Kidney tubule cell (primary cell): ENCODE measurements around the gene UPF1.
A peak's percentile ranks its signal among the peaks of the same experiment; 100 is the strongest.

ENCODE experiments used
- DNase-seq: peaks from one replicate; pipeline ENCODE4 v3.0.0-alpha.2; 2018; ENCODE audit warnings: low spot score

Gene UPF1

DNA sequence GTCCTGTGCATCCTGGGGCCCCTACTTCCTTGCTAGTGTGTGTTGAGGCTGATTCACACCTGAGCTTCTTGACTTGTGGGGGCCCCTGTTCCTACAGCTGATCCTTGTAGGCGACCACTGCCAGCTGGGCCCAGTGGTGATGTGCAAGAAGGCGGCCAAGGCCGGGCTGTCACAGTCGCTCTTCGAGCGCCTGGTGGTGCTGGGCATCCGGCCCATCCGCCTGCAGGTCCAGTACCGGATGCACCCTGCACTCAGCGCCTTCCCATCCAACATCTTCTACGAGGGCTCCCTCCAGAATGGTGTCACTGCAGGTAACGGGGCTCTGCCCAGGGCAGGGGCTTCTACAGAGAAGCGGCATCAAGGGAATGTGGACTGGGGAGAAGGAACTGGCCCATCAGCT, 25.5 kb downstream of the UPF1 start:
- DNase-seq = no peak

DNA sequence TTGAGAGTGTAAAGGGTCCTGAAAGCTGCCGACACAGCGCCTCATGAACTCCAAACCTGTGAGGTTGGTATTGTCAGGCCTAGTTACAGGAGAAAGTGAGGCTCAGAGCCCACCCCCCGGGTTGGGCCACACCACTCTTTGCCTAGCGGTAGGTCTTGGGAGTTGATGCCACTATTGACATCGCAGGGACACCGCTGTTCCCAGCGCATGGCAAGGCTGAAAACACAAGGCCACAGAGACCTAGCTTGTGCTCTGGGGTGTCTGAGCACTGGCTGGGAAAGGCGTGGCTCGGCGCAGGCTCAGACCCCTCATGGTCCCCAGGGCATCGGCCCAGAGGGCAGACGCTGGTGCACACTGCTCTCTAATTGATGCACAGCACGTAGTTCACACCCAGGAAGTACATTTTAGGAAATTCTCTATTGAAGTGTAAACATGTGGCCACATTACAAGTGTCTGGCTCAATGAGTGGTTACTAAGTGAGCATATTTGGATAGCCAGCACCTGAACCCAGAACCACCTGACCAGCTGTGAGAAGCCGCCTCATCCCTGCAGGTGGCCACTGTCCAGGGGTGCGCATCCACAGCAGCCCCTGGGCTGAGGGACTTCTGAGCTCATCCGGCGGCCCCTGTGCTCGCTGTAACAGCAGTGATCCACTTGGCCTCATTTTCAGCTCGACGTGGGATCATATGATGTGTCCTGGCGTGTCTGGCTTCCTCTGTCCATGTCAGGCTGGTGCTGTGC, 27.3 kb downstream of the UPF1 start:
- no peak for DNase-seq

DNA sequence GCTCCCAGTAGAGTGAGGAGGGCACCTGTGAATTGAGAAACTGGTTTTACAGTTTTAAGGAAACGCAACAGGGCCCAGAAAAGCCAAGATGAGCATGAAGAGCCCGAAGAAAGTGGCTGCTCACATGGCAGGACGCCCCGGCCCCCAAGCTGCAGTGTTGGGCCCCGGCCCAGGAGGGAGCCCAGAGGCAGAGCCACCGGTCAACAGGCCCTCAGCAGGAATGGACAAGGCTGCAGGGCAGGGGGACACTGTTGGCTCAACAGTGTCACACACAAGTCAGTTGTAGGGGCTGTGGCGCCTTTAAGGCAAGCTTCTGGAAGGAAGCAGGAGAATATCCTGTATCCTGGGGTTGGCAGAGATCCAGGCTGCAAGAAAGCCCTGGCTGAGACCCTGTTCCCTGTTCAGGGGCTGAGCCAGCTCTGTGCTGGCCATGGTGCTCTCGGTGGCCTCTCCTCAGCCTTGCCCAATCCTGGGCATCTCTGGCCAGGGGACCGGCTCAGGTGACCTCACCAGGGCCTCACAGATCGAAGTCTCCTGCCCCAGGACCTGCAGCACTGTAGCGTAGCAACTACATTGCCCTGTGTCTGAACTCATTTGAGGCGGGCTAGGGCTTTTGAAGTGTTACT, 28.0 kb downstream of the UPF1 start:
- DNase-seq = no peak

DNA sequence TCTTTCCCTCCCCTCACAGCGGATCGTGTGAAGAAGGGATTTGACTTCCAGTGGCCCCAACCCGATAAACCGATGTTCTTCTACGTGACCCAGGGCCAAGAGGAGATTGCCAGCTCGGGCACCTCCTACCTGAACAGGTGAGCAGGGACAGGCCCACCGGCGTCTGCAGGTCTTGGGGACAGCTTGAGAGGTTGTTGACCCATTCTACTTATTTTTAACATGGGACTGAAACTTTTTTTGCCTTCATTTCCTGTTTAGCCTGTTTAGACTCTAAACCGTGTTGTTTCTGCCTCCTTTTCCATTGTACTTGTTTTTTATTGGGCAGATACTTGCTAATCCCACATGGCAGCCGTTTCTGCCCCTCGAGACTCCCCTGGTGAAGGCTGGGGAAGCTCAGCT, 28.5 kb downstream of the UPF1 start:
- DNase-seq = no peak

DNA sequence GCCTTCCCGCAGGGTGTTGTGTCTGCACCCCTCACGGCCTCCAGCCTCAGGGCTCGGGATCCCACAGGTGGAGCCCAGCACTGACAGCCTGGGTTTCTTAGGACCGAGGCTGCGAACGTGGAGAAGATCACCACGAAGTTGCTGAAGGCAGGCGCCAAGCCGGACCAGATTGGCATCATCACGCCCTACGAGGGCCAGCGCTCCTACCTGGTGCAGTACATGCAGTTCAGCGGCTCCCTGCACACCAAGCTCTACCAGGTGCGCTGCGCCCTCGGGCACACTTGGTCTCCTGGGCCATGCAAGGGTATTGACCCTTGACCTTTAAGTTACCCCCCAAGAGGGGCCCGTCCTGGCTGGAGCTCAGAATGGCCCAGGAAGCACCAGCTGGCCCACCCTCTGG, 29.0 kb downstream of the UPF1 start:
- DNase-seq = no peak

DNA sequence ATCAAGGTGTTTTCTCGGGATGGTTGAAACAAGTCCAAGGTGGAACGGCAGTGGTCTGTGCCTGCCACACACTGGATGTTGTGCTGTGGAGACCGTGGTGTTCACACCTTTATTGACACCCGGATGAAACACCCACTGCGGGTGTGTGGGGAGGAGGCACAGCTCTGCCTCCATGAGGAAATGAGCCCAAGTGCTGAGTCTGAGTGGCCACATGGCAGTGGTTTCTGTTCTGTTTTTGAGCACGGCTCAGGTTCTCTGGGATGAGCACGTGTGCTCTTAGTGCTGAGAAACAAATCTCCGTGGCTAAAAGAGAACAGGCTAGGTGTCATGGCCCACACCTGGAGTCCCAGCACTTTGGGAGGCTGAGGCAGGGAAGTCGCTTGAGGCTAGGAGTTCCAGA, 29.5 kb downstream of the UPF1 start:
- DNase-seq = no peak

DNA sequence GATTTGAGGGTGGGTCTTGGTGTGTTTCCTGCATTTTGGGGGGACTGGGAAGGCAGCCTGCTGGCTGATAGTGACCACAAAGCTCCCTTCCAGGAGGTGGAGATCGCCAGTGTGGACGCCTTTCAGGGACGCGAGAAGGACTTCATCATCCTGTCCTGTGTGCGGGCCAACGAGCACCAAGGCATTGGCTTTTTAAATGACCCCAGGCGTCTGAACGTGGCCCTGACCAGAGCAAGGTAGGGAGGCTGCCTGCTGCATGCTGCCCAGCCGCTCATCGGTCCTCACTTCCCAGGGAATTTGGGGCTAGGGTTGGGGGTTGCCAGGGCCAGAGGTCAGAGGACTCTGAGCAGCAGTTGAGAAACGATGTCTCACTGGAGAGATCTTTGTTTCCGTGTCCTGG, 30.2 kb downstream of the UPF1 start:
- no peak for DNase-seq

DNA sequence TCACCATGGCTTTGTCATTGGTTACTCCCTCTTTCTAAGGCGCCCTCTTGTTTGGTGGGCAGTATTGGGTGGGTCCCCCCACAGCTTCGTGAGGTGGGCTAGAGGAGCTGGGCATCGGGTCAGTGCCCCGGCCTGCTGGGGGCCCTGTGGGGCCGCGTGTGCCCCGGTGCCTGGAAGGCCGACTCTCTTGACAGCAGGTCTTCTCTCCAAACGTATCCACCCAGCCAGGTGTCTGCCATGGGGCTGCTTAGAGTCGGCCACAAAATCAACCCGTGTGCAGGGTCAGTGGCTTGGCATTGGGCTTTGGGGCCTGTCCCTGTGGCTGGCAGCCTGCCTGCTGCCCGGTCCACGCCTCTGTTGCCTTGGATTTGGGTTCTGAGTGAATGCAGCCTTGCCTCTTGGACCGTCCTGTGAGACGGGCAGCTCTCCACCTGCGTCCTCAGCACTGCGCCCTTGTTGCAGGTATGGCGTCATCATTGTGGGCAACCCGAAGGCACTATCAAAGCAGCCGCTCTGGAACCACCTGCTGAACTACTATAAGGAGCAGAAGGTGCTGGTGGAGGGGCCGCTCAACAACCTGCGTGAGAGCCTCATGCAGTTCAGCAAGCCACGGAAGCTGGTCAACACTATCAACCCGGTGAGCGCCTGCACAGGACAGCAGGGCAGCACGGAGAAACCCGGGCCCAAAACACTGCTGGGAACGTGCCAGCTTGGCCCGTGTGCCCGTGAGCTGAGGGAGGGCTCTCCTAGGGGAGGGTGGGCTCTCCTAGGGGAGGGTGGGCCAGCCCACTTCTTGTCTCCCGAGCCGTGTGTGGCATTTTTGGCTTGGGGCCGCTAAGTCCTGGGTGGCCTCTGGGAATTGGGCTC, 31.4 kb downstream of the UPF1 start:
- no peak for DNase-seq

DNA sequence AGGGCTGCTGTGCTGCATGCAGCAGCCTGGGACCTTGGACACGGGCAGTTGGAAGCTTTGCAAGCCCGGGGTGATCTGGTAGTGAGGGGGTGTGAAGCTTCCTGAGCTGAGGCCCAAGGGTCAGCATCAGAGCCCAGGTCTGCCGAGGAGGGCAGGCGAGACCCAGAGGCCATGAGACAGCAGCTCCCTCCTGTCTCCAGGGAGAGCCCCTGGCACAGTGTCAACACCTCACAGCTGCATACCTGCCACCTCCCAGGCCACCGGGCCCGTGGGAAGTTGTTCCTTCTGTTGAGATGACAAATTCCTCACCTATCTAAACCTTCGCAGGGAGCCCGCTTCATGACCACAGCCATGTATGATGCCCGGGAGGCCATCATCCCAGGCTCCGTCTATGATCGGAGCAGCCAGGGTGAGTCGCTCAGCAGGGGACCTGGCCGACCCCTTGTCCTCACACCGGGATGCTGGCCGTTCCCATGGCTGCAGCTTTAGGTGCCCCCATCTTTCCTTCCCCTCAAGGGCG, 32.1 kb downstream of the UPF1 start:
- DNase-seq = peak; percentile 49

DNA sequence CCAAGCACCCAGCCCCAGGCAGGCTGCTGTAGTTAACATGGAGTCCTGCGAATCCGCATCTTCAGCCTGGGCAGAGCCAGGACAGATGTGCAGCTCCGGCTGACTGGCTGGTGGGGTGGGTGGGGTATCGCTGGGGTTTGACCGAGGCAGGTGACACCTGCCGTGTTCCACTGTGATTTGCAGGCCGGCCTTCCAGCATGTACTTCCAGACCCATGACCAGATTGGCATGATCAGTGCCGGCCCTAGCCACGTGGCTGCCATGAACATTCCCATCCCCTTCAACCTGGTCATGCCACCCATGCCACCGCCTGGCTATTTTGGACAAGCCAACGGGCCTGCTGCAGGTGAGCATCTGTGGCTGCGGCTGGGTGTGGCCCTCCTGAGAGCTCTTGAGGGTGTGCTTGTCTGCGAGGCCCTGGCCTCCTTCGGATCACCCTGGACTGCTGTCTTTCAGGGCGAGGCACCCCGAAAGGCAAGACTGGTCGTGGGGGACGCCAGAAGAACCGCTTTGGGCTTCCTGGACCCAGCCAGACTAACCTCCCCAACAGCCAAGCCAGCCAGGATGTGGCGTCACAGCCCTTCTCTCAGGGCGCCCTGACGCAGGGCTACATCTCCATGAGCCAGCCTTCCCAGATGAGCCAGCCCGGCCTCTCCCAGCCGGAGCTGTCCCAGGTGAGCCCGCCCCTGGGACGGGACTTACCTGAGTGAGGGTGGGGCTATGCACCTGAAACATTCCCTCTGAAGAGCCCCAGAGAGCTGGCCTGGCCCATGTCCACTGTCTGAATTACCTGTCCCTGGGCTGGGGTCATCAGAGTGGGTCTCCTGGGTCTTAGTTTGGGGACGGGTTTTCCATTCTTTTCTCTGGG, 33.6 kb downstream of the UPF1 start:
- DNase-seq = no peak

DNA sequence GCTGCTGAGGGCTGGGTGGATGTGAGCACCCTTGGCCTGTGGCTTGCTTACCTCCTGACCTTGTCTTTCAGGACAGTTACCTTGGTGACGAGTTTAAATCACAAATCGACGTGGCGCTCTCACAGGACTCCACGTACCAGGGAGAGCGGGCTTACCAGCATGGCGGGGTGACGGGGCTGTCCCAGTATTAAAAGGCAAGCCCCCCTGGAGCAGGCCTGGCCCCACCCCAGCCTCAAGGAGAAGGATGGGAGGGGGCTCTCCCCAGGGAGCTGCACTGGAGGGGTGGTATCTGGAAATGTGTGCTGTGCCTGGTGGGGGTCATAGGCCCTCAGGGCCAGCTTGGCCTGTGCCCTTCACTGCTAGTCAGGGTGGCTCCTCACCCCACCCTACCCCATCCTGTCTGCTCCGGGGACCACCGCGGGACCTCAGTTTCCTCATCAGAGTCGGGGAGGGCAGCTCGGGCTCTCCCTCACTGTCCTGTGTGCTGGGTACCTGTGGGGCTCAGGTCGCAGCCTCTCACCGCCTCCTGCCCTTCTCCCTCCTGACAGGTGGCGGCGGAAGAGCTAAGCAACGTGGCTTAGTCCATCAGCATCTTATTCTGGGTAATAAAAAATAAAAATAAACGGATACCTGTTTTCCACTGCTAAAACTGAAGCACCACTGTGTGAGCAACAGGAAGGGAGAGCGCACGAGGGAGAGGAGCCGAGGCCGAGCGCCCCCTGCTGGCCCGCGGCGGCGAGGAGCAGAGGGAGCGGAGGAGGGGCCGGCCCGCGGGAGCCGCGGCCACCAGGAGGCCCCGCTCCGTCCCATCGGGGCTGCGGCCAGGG, 34.4 kb downstream of the UPF1 start:
- DNase-seq = peak; percentile 45

DNA sequence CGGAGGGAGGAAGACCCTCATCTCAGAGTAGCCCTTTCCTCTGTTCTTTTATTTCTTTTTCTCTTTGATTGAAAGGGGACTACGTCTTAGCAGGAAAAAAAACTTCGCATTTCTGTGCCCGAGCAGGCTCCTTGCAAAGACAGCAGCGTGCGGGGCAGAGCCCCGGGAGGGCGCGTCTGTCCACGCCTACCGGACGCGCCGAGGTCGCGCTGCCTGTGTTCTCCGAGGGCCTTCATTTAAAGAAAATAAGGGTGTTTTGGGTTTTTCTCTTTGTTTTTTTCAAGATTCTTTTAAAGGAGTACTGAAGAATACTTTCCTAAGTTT, 35.0 kb downstream of the UPF1 start:
- no peak for DNase-seq

DNA sequence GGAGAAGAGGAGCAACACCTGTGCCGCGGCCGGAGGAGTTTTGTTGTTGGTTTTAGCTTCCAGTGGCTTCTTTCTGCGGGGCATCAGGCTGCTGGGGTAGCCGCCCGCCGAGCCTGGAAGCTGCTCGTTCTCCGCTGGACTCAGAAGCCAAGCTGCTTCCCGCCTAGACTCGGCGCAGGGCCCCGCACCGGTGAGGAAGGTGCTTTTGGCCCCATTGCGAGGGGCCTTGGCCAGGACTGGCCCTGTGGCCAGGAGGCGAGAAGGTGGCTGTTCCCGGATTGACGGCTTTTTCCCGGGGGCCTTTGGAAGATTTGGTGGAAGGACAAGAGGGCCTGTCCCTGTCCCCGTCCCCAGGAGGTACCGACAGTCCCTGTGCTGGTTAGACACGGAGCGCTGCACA, 35.4 kb downstream of the UPF1 start:
- no peak for DNase-seq

DNA sequence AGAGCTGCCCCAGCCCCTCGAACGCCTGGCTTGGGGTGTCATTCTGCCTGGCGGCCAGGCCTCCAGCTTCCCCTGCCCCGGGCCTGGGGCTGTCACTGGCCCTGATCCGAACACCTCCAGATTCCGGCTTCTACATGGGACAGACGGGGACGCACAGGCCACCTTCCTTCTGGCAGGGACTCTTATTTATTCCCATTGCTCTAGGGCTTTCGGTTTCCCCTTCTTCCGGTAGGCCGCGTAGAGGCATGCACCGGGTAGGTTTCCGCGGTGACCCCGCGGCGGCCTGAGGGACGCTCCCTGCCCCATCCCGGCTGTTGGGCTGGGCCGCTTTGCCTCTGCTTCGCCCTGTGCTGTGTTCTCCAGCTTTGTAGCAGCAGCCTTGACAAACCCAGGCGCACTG, 36.0 kb downstream of the UPF1 start:
- DNase-seq = no peak

DNA sequence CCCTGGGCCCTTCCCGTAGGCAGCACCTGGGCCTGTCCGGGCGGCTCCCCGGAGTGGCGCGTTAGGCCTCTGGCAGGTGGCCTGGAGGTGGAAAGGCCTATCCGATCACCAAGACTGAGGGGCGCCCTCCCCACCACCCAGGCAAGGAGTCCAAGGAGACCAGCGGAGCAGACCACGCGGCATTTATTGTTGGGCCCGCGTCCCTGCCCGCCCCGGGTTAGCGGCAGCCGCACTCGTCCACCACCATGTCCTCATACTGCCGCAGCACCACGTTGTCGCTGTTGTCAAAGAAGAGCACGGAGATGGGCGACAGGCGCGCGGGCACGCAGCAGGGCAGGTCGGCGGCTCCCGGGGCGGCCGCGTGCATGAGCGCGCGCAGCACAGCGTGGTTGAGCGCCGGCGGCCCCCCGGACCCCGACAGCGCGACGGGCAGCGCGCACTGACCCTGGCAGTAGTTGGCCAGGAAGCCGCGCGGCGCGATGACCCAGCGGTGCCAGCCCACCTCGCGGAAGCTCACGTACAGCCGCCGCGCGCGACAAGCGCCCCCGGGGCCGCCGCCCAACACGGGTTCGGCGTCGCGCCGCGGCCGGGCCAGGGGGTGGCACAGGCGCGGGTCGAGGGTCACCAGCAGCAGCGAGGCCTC, 36.7 kb downstream of the UPF1 start:
- DNase-seq = no peak

DNA sequence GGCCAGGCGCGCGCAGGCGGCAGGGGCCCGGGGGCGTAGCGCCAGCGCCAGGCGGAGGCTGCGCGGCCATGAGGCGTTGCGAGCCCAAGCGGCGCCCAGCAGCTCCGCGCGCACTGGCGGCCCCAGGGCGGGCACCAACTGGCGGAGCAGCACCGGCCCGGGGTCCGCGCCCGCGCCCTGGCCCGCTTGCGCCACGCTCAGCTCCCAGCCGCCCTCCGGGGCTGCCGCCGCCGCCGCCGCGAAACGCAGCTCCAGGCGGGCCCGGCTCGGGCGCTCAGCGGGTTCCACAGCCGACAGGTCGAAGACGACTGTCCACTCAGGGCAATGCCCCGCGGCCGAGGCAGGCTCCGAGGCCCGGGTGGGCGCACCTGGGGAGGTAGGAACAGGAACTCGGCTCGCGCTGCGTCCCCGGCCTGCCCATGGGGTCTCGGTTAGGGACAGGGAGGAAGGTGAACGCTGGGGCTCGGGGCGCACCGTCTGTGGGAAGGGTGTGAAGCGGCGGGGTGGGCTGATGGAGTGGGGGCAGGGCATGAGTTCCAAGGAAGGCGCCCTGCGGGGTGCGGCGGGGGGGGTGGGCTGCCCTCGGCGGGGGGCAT, 37.4 kb downstream of the UPF1 start:
- DNase-seq = no peak

DNA sequence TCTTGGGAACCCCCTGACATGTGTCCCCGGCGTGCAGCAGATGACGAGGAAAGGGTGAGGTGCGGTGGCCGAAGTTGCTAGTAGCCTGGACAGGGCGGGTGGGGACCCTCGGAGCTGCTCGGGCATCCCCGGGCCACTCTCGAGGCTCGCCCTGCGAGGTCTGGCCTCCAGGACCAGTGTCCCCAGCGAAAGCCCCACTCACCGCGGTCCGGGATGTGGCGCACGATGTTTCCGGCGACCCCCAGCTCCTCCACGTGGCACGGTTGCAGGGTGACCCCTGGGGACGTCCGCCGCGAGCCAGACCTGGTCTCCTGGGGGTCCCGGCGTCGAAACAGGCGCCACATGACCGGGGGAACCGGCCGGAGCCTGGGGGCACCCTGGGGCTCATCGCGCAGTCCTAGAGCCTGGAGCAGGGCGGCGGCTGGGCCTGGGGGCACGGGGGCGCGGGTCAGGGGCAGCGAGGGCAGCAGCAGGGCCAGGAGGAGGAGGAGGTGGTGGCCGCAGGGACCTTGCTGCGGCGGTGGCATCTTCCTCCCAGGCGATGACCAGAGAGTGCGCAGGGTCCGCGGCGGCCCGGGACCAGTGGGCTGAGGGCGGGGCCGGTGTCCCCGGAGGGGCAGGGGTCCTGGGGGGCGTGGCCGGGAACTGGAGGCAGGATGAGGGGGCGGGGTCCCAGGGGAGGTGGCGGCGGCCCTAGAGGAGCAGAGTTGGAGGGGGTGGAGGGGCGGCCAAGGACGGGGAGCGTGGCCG, 38.2 kb downstream of the UPF1 start:
- DNase-seq = no peak

DNA sequence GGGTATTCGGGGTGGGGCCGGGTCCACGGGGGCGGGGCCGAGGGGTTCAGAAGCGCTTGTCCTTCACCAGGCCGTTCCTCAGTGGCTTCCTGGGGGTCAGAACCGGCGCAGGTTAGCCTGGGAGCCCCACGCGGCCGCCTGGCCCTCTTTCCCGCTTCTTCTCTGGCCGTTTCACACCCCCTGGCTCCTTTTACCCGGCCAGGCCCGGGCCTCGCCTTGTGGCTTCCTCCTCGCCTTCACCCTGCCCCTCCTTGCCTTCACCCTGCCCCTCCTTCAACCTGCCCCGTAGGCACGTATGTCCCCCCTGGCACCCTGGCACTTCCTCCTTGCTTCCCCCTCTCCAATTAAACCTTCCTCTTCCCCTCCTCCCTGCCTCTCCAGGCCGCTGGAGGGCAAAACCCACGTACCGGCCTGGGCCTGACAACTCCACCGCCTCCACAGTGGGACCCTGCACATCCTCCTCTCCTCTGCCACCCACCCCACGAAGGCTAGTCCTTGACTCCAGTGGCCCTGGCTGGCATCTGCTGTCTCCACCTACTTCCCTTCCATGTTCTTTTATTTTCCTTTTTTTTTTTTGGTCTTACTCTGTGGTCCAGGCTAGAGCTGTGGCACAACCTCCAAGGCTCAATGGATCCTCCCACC, 38.9 kb downstream of the UPF1 start:
- no peak for DNase-seq

DNA sequence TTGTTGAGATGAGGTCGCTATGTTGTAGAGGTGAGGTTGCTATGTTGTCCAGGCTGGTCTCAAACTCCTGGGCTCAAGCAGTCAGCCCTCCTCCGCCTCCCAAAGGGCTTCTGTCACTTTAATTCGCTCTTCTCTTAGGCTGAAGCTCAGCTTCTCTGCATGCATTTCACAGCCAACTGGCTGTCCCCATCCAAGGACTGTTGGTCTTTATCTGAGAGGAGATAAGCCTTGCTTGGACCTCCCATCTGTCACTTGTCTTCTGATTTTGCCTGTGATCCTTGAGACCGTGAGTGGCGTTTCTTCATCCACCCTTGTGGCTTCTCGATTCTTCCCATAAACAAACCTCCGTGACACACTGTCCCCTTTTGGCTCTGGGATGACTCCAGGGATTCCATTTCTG, 39.8 kb downstream of the UPF1 start:
- no peak for DNase-seq
